HG02870 (cell line): ENCODE results near the gene IL36B.

ENCODE experiments used
- ATAC-seq: cut with Tn5 transposase; IDR thresholded peaks from one replicate; pipeline ENCODE4 v1.9.1; 2021; ENCODE audit warnings: mild to moderate bottlenecking, moderate library complexity; ENCODE audit not compliant: unreplicated experiment

The IL36B gene

GRCh38 chr2:113056521-113056920, 3.9 kb upstream of the IL36B start:
- no peak for ATAC-seq

GRCh38 chr2:113054066-113054465, 1.4 kb upstream of the IL36B start:
- no peak for ATAC-seq

- no peak for ATAC-seq
These were observed 999 bp upstream of the IL36B start for GRCh38 chr2:113053666-113054065.

- no peak for ATAC-seq
These were observed 1.5 kb downstream of the IL36B start for GRCh38 chr2:113050921-113051895.

GRCh38 chr2:113046465-113046864, 6.2 kb downstream of the IL36B start:
- ATAC-seq = no peak

- no peak for ATAC-seq
These were observed 10.8 kb downstream of the IL36B start for GRCh38 chr2:113041871-113042270.

- ATAC-seq = no peak
These were observed 12.9 kb downstream of the IL36B start for GRCh38 chr2:113039719-113040118.

GRCh38 chr2:113039158-113039557, 13.5 kb downstream of the IL36B start:
- ATAC-seq = no peak

- ATAC-seq = no peak
These were observed 14.4 kb downstream of the IL36B start for GRCh38 chr2:113038291-113038690.

GRCh38 chr2:113036763-113037162, 15.9 kb downstream of the IL36B start:
- ATAC-seq = no peak

- no peak for ATAC-seq
These were observed 18.7 kb downstream of the IL36B start for GRCh38 chr2:113034016-113034415.

GRCh38 chr2:113032737-113033136, 19.9 kb downstream of the IL36B start:
- ATAC-seq = no peak

GRCh38 chr2:113028112-113028511, 24.6 kb downstream of the IL36B start:
- ATAC-seq = no peak

GRCh38 chr2:113027691-113028090, 25.0 kb downstream of the IL36B start:
- no peak for ATAC-seq

GRCh38 chr2:113025737-113026136, 26.9 kb downstream of the IL36B start:
- no peak for ATAC-seq

- ATAC-seq = no peak
These were observed 27.9 kb downstream of the IL36B start for GRCh38 chr2:113024764-113025163.

GRCh38 chr2:113021312-113021711, 31.4 kb downstream of the IL36B start:
- no peak for ATAC-seq

- ATAC-seq = no peak
These were observed 34.2 kb downstream of the IL36B start for GRCh38 chr2:113018509-113018908.

- ATAC-seq = no peak
These were observed 37.0 kb downstream of the IL36B start for GRCh38 chr2:113015655-113016054.

- no peak for ATAC-seq
These were observed 37.6 kb downstream of the IL36B start for GRCh38 chr2:113015042-113015441.

- ATAC-seq = no peak
These were observed 38.6 kb downstream of the IL36B start for GRCh38 chr2:113014067-113014466.

GRCh38 chr2:113013336-113013661, 39.4 kb downstream of the IL36B start:
- ATAC-seq = no peak
